Suppressor macrophage (primary cell): ENCODE results near the gene MACC1.
A peak's percentile ranks its signal among the peaks of the same experiment; 100 is the strongest.

Source experiments
- DNase-seq, 4 experiments: peaks; one replicate each; pipeline ENCODE4 v3.0.0-alpha.2; 2020 to 2022
- total RNA-seq, 17 experiments: gene quantifications; one replicate each; lab custom pipeline; 2026; ENCODE audit warnings: mixed read lengths in 6 of 17, inconsistent platforms in 3 of 17; lab: John Stamatoyannopoulos, UW

MACC1 gene, protein sequence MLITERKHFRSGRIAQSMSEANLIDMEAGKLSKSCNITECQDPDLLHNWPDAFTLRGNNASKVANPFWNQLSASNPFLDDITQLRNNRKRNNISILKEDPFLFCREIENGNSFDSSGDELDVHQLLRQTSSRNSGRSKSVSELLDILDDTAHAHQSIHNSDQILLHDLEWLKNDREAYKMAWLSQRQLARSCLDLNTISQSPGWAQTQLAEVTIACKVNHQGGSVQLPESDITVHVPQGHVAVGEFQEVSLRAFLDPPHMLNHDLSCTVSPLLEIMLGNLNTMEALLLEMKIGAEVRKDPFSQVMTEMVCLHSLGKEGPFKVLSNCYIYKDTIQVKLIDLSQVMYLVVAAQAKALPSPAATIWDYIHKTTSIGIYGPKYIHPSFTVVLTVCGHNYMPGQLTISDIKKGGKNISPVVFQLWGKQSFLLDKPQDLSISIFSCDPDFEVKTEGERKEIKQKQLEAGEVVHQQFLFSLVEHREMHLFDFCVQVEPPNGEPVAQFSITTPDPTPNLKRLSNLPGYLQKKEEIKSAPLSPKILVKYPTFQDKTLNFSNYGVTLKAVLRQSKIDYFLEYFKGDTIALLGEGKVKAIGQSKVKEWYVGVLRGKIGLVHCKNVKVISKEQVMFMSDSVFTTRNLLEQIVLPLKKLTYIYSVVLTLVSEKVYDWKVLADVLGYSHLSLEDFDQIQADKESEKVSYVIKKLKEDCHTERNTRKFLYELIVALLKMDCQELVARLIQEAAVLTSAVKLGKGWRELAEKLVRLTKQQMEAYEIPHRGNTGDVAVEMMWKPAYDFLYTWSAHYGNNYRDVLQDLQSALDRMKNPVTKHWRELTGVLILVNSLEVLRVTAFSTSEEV
- total RNA-seq, result 7.6 to 50.0 (median 20.0) reads per million in 17 experiments

DNA sequence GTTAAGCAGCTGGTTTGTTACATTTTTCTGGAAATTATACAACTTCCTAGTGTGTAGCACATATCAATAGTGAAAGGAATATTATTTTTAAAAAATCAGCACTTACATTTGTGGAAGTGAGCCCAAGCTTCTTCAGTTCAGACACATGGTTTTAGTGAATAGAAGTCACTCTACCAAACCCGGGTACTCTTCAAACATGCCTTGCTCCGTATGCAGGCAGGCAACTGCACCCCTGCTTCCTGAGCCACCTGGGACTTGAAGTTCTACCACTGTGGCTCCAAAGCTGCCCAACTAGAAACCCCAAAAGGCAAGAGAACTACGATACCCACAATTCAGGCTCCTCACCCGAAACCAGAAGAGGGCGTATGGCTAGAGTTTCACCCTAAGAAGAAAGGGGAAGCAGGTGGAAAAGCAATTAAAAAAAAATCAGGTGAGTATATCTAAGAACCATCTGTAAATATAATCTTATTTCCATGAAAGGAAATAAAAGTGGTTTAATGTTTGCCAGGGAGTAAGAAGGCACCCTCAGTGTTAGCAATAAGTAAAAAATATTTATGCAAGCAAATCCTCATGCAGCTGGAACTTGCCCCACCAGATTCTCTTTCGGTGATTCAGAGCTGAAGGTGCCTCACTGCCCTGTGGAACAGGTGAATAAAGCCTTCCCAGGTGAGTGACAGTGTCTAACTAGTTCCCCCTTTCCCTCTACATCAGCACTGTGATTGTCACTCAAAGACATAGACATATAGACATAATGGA lies at the start of gene MACC1:
Gene MACC1, minus strand, starts transcription at position 192 of the 756 bp plus-strand sequence. CDS start 55,522 bp downstream, outside the sequence.
- DNase-seq, result peak; percentile 11 to 54 (median 44)

DNA sequence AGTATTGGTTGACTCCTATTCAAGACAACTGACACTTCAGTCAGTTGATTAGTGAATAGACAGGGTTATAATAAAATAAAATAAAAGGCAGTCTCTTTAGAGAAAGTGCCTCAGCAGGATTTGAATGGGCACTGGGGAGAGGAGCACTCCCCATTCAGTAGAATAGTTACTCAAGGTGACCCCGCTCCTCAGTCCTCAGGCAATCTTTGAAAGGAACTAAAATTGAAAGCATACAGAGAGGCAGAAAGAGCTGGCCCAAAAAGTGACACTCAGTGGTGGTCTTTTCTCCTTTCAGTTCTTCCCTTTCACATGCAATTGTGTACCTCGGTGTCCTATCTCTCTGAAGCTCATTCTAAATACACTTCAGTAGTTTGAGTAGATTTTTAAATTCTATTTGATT lies 47.4 kb upstream of the MACC1 start:
- DNase-seq, result no peak

DNA sequence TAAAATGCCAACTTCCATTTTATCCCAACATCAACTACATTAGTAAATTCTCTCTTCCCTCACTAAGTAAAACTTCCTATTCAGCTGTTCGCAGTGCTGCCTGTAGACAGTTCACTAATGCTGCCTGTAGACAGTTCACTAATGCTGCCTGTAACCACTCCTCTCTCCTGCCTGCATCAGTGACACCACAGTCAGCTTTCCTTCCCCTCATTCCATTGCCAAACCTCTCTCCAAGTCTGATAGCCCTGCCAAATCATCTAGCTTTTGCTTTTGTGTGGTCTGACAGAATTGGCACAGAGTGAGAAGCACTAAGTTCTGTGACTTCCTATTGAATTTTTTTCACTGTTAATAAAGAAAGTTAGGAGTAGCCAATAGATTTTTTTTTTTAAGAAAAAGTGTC lies 43.0 kb upstream of the MACC1 start:
- DNase-seq, result peak; percentile 3 to 31 (median 10)

DNA sequence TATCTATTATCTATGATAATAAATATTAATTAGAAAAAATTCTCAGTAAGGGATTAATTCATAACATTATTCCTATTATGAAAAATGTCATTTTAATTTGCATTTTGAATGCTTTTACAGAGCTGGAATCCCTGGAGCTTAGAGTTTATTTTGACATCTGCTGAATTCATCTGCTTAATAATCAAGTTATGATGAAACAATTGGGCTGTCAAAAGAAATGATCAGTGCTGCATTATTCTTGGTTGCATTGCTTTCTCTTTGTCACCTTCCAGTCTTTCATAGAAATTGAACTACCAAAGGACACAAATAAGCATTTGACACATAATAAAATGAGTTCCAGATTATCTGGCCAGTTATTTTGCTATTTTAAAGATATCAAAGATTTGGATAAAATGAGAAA lies 40.0 kb upstream of the MACC1 start:
- DNase-seq, result no peak

GRCh38 chr7:20249920-20250319 lies 32.7 kb upstream of the MACC1 start:
- DNase-seq, result no peak

DNA sequence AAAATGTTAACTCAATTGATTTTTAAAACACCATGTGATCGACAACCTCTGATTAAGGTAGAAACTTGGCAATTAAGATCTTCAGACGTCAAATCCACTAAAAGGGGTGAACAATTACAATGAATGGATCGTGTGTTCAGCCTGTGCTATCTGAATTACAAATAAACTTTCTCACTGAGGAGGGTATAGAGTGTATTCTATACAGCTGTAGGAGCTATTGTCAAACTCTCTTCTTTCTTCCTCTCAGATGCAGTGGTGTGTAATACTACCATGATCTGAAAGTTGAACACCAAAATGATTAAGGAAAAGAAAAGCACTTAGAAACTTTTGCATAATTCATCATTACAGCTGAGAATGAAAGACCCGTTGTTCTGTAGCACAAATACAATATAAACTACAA lies 32.2 kb upstream of the MACC1 start:
- no peak for DNase-seq

DNA sequence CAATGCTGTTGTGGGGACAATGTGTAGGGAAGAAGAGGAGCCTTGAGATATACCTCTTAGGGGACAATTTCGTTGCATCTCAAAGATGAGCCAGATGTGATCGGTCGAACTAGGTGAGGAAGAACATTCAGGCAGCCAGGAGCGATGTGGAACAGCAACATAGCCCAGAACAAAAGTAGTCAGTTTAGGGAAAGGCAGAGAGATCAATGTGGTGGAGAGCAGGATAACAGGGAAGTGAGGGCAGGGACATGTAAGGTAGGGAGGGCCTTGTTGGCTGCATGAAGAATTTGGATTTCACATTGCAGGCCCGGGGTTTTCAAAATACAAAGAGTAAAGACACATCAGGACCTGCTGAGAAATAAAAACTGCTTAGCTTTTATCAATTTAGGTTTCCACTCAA lies 29.1 kb upstream of the MACC1 start:
- no peak for DNase-seq

- peak in 1 of 4 experiments; percentile 19 for DNase-seq
These were observed 27.3 kb upstream of the MACC1 start for GRCh38 chr7:20244334-20245120.

DNA sequence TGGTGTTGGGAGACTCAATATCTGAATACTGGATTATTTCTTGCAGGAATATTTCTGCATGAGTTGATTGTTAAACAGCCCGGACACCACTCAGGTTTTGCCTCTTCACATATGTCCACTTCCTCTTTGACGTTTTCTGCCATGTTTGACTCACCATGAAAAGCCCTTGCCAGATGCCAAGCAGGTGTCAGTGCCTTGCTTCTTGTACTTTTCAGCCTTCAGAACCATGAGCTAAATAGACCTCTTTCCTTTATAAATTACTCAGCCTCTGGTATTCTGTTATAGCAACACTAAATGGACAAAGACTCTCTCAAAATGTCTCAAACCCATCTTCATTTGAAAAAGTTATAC lies 24.7 kb upstream of the MACC1 start:
- DNase-seq, result peak in 1 of 4 experiments; percentile 14

GRCh38 chr7:20241194-20241910 lies 24.2 kb upstream of the MACC1 start:
- DNase-seq, result no peak

GRCh38 chr7:20240080-20240926 lies 23.1 kb upstream of the MACC1 start:
- DNase-seq, result no peak

DNA sequence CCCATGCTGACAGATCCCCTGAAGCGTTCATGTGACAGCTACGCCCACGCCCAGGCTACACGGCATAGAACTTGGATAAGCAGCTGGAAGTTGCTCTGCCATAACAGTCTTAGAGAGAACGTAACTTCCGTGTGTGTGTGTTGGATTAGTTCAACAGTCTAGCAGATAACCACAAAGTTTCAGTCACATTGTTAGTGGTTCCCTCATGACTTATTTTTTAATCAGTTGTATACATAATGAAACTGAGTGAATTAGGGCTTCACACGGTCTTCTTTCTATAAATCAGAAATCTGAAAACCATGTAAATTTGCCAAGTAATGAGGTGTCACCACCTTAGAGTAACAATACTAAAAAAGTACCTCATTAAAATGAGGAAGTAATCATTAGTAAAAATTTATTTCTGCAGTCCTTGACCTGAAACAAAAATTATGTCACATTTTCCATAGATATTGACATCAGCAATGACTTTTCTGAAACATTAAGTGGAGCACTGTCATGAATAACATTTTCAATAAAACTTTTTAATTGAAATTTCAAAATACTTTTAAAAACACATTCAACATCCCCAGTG lies 21.7 kb upstream of the MACC1 start:
- DNase-seq, result peak; percentile 76 to 92 (median 84)

GRCh38 chr7:20238194-20238753 lies 21.1 kb upstream of the MACC1 start:
- DNase-seq, result no peak

DNA sequence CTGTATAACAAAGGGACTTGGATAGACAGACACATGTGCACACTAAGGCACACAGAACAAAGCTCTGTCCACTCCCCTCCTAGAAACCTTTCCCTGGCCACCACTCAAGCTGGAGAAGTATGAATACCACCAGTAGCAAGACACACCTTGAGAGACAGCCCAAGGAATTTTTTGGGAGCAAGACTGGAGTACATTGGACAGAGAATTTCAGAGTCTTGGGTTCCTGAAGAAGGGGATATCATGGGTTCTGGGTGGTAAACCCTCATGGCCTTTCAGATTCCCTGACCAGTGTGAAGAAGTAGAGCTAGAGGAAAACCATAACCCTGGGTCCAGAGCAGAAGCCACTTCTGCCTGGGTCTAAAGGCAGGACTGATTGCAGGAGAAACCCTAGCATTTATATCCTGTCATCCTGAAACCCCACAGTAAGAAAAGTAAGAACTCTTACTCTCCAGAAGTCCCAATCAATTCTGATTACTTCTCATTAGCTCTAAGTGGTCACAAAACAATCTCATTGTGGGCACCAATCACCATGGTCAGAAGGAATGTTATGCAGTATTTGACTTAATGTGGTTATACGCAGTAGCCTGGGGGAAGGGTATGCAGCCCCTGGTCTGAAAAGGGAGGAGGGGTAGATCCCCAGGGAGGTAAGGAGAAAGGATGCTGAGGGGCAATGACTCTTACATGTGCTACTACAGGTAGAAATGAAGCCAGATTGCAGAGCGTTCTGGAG lies 20.4 kb upstream of the MACC1 start:
- no peak for DNase-seq

DNA sequence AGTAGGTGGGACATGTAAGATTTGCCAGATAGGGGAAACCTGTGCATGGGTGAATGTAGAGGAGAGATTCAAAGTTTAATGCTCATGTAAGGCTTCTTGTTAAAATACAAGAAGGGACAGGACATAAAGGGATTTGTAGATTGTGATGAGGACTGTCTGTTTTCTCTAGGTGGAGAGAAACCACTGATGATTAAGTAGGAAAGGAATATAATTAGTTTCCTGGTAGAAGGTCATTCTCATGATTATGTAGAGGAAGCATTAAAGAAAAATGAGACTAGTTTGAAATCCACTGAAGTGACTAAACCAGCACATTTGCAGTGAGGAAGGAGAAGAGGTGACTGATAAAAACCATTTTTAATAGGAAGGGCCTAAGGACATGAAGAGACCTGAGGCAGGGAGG lies 19.6 kb upstream of the MACC1 start:
- DNase-seq, result no peak

DNA sequence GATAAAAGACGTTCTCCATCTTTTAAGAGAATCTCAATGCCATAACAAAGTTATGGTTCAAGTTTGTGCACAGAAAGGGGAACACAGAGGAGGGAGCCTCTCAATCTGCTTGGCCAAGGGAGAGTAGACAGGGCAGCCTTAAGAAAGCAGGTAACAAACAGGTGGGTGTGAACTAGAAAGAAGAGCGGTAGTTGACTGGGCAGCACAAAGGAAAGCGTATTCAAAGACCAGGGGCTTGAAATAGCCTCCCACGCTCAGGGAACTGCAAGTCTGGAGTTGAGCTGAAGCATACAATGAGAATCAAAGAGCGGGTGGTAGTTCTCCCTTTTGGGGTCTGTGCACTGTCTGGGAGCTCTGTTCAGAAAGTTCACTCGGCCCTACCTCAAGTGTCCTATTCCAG lies 18.9 kb upstream of the MACC1 start:
- DNase-seq, result no peak

DNA sequence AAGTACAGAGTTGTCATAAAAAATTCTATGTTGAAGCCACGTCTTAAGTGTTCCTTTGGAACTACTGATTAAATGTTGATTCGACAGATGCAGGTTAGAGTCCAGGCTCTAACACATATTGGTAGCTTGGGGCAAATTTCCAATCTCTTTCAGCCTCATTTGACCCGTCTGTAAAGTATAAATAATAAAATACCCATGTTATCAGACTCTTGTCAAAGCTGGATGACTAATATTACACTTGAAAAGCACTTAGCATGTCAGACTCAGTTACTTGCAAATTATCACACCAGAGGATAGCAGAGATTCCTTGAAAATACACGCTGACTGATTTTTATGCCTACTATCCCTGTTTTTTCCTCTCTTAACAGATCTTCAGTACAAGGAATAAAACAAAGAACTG lies 18.1 kb upstream of the MACC1 start:
- DNase-seq, result no peak

GRCh38 chr7:20233362-20233761 lies 16.2 kb upstream of the MACC1 start:
- DNase-seq, result no peak

DNA sequence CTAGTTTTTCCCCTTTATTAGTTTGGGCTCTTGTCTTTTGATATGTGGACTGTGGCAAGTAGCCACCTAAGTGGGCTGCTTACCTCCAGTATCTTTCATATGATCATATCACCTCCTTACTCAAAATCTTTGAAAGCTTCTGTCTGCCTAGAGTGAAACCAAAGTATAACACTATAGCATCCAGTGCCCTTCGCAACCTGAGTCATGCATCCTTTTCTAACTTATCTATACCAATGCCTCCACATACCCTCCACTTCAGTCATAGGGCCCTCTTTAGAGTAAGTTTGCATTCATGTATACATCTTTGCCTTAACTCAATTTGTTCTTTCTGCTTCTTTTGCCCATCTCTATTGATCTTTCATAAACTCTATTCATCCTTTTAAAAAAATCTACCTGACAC lies 15.7 kb upstream of the MACC1 start:
- DNase-seq, result no peak
